ENCODE results near the gene GALNT10. TPM values are rescaled to one million over a fixed set of nuclear protein-coding genes. Genes with fewer than 3 reads are reported as not detected.
A peak's percentile ranks its signal among the peaks of the same experiment; 100 is the strongest.
"Not testable (repeated sequence)": the region's sequence is repeated elsewhere in the genome, so short reads cannot be mapped to it uniquely, and the experiment has no call there.

The GALNT10 gene
- total RNA-seq, 1 experiment from 2014 or later: 21.7 TPM

DNA sequence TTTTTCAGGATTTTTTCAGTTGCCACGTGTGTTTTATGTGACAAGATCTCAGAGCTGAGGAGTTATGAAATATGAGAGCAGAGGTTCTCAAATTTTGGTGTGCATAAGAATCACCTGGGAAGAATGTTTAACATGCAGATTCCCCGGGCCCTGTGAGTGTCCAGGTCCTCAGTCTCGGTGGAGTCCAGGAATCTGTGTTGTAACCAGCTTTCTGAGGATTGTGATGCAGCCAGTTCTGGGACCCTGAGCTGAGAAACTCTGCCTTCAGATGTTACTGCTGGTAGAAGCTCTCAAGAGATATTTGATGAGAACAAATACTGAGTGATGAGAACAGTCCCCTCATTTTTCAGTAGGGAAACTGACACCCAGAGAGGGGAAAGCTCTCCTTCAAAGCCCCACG, 152.4 kb downstream of the GALNT10 start:
- no peak for DNase-seq (ENCODE audit: extremely low read depth, low read depth)

DNA sequence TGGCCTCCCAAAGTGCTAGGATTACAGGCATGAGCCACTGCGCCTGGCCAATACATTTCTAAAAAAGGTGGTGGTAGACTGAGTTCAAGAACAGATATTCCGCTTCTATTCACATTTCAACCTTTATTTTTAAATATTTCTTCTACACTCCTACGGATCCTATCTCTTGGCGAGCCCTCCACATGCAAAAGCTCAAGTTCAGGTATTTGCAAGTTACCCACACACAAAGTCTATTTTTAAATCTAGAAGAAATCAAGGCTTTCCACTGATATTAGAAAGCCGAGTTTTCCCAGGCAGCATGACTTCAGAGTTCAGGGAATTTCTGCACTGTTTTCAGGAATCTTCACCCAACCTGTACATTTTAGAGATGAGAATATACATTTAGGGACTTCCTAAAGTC, 153.9 kb downstream of the GALNT10 start:
- DNase-seq (ENCODE audit: extremely low read depth, low read depth): no peak

DNA sequence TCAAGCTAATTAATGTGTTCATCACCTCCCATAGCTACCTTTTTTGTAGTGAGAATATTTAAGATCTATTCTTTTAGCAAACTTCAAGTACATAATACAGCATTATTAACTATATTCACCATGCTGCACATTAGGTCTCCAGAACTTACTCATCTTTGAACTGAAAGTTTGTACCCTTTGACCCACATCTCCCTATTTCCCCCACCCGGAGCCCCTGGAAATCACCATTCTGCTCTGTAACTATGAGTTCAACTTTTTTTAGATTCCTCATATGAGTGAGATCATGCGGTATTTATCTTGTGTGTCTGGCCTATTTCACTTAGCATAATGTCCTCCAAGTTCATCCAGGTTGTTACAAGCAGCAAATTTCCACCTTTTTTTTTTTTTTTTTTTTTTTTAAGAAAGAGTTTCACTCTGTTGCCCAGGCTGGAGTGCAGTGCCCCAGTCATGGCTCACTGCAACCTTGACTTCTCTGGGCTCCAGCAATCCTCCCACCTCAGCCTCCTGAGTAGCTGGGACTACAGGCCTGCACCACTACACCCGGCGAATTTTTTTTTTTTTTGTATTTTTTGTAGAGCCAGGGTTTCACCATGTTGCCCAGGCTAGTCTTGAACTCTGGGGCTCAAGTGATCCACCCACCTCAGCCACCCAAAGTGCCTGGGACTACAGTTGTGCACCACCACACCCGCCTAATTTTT, 154.9 kb downstream of the GALNT10 start:
- no peak for DNase-seq (ENCODE audit: extremely low read depth, low read depth)

DNA sequence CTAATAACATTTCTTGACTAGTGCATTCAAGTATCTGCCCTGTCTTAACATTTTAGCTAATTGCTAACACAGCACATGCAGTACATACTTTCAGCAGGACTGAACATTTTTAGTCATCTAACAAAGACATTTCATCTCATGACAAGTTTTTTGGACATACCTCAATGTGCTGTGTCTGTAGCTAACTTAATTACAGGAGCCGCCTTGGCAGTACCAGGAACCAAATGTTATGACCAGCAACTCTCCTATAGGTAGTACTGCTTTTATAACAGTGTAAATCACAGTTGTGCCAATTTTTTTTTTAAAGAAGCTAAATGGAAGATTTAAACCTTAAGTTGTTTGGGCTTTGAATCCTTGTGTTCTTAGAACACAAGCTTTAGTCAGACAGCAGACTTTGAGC, 155.9 kb downstream of the GALNT10 start:
- DNase-seq (ENCODE audit: extremely low read depth, low read depth): no peak

DNA sequence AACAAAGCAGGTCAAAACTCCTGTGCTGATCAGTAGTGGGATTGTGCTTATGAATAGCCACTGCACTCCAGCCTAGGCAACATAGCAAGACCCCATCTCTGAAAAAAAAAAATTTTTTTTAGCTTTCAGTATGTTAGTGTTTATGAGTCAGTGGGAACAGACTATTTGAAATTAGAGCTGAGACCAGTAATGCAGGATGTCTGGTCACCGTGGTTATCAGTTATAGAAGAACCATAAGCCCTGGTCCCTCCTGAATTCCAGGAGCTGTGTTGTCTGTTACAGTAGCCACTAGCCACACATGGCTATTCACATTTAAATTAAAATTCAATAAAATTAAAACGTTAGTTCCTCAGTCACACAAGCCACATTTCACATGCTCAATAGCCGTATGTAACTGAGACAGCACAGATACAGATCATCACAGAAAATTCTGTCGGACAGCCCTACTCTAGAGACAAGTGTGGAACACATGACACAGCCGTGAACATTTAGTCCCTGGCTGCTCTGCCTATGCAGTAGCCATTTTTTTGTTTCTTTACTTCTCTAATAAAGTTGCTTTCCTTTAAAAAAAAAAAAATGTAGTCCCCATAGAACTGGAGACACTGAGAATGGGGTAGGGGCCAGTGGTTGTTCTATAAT, 159.2 kb downstream of the GALNT10 start:
- DNase-seq (ENCODE audit: extremely low read depth, low read depth): no peak

DNA sequence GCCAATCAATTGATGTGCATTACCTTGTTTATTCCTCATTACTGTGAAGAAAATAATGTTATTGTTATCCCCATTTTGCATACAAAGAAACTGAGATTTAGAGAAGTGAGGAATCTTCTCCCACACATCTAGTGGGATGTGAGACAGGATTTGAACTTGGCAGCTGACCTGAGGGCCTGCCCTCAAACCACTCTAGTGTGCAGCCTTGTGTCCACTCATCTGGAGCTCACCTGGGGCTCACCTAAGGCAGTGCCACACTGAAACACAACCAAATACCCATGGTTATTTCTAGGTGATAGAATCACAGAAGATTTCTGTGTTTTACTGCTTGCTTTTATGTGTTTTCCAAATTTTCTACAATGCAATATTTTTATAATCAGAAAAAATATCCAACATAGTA, 160.6 kb downstream of the GALNT10 start:
- no peak for DNase-seq (ENCODE audit: extremely low read depth, low read depth)

DNA sequence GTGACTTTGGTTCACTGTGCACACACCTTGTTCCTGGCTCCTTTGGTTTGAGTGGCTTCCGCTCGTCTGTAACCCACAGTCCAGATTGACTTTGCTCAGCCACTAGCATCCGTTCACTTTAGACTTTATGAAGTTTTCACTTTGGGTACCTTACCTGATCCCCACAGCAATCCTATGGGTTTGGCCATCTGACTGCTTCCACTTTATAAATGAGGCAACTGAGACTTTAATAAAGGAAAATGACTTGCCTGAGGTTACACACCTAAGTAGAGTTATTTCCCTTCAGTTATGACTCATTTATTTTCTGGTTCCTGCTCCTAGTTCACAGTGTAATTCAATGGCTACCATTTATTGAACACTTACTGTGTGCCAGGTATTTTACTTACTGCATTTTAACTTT, 161.0 kb downstream of the GALNT10 start:
- DNase-seq (ENCODE audit: extremely low read depth, low read depth): no peak

DNA sequence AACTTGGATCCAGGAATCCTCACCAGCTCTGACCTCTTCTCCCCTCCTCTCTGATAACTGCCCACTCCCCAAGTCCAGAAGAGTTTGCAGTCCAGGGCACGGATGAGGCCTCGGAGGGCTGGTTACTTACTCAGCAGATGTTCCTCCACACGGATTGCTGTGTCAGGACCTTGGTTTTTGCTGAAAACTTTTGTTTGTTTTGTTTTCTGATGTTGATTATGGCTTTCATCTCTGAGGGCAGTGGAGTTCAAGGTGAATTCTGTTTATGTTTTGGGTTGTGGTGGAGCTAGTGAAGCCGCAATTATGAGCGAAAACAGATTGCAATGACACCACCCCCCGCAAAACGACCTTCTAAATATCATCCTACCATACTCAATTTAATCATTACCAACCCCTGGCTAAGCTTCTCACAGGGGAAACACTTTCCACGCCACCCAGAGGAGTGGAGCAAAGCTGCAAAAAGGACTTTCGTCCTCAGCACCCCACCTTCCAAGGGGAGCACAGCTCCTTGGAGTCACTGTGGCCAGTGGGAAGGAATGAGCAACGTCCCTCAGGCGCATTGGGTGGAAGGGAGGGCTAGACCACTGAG, 162.5 kb downstream of the GALNT10 start:
- DNase-seq (ENCODE audit: extremely low read depth, low read depth): no peak

DNA sequence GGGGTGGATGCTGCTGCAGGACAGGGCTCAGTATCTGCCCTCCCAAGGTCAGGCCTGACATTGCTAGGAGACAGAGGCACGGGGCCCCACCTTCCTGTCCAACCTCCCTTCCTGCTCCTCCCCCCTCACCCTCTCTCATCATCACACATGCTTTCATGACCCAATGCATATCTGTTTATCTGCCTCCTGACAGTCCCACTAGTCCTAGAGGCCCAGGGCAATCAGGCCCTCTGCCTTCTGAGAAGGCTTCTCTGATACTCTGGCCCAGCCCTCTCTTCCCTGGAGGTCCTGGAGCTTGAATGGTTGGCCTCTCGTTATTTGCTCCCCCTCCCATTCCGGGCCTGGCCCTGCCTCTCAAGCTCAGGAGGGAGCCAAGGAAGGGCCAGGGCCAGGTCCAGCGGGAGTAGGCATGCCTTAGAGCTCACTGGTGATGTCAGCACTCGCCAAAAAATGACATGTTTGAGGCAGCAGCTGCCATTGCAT, 164.6 kb downstream of the GALNT10 start:
- no peak for DNase-seq (ENCODE audit: extremely low read depth, low read depth)

DNA sequence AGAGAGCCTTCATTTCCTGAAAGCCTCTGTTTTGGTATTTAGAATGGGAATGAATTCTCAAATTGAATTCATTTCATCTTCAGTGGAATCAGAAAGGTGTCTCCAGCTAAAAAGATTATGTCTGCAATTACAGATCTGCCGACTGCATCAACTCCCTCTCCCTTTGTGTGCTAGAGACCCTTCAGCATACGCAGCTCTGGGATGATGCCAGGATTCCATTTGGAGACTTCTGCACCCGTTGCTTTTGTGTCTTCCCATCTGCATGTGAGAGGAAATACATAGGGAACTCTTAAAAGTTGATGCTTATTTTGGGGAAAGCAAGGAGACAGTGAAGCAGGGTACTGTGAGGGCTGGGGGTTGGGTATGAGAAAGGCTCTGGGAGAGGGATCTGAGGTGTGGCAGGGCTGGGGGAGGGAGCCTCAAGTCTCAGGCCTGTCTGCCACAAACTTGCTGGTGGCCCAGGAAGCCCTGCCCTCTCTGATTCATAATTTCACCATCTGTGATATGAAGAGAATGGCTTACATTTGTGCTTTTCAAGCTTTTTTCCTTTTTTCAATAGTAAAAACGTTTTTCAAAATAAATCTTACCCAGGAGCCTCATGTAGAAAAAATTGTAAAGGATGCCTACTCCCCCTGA, 165.6 kb downstream of the GALNT10 start:
- no peak for DNase-seq (ENCODE audit: extremely low read depth, low read depth)

DNA sequence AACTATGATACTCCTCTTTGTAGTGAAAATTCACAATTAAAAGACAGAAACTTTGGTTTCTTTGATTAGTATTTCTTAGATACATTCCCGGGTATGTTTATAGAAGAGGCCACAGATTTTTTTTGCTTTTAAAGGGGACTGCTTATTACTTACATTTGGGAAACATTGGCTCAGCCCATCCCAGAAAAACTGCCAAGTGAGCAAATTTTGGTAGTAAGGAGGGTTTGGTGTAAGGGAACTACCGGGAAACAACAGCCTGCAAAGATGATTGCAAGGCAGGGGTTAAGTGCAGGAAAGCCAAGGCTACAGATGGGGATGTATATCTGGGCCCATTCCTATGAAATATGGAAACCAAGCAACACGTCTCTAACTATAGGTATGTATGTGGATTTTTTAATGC, 166.4 kb downstream of the GALNT10 start:
- no peak for DNase-seq (ENCODE audit: extremely low read depth, low read depth)

DNA sequence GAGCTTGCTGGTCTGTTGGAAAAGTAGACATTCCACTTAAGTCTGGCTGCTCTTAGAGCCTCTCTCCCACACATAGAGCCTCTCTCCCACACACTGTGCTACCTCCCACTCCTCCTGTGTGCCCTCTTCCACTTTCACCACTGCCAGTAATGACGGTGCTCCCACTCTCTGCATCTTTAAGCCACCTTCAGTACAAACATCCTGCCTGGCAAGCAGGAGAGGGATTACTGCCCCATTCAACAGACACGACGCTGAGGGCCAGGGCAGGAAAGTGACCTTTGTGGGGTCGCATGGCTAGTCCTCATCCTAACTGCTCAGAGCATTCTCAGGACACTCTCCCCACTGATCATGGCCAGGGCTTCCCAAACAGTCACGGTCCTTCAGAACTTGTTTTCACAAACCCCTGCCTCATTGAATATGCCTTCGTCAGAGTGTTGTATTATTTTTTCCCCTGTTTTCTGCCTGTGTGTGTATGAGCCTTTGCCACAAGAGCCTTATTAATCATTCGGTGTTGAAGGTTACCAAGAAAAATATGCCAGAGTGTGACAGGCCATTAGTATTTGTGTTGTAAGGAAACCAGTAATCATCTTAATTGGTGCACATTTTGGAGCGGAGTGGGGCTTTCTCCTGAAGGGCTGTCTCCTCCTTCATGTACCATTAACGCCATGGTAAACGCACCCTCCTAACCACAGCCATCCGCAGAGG, 168.1 kb downstream of the GALNT10 start:
- no peak for DNase-seq (ENCODE audit: extremely low read depth, low read depth)

DNA sequence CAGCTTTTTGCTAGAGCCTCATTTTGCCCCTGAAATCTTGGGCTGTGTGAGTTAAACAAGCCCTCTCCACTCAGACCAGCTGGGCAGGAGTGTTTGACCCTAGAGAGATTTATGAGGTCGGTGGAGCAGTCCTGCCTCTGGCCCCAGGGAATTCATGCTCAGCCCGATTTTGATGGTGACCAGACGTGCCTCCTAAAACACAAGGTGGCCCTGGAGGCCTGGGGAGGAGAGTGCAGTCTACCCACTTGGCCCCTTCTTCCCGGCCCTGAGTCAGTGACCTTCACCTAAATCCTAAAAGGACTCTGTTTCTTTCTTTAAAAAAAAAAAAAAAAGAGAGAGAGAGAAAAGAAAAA, 168.7 kb downstream of the GALNT10 start:
- no peak for DNase-seq (ENCODE audit: extremely low read depth, low read depth)

DNA sequence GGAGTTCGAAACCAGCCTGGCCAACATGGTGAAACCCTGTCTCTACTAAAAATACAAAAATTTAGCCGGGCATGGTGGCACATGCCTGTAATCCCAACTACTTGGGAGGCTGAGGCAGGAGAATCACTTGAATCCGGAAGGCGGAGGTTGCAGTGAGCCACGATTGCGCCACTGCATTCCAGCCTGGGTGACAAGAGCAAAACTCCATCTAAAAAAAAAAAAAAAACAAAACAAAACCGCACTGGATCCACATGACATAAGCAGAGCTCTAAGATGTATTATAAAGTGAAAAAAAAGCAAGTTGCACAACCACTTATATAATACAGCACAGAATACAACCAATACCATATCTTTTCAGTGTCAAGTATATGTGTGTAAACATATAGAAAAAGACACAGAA, 169.7 kb downstream of the GALNT10 start:
- not testable (repeated sequence) for DNase-seq (ENCODE audit: extremely low read depth, low read depth)

DNA sequence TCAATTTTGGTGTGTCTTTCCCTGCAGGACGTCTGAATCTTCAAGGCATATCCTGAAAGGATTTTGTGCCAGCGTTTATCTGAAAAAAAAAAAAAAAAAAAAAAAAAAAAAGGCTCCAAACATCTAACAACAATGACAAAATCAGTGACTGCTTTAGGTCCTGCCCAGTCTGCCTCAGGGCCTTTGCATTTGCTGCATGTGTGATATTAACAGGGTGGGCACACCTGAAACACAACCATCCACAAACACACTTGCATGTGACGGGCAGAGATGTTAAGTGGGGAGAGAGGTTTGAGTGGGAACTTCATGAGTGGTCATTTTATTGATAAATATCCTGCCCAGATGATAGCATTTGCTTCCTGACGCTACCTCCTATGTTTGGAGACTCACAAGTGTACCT, 172.9 kb downstream of the GALNT10 start:
- DNase-seq (ENCODE audit: extremely low read depth, low read depth): no peak

DNA sequence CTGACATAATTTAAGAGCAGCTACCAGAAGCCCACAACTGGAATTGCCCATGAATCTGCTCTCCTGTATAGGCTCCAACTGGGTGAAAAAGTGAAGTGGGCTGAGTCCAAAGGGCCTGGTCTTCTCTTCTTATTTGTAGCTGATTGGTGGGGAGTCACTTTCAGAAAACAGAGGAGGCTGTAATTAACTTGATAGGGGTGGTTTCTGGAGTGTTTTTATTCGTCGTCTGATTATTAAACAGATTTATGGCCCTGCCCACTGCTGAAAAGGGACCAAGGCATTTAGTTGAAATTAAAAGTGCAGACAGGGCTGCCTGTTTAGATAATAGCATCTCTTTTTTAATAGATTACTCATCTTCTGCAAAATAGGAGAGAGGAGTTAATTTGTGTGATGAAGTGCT, 174.2 kb downstream of the GALNT10 start:
- no peak for DNase-seq (ENCODE audit: extremely low read depth, low read depth)

DNA sequence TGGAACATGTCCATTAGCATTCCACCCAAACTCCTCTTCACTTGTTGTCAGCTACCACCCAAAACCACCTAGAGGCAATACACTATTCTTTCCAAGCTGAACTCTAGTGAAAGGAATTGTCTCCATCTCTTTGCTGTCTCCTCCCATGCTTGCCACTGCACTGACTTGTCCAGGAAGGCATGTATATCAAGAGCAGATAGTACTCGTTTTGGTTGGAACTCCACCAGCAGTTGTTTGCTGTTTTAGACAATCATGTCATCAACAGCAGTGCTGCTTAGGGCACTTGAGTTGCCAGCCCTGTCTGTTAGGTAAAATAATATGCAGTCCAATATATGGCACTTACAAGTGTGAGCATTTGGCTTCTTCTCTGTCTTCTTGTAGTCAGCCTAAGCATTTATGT, 175.3 kb downstream of the GALNT10 start:
- DNase-seq (ENCODE audit: extremely low read depth, low read depth): no peak

DNA sequence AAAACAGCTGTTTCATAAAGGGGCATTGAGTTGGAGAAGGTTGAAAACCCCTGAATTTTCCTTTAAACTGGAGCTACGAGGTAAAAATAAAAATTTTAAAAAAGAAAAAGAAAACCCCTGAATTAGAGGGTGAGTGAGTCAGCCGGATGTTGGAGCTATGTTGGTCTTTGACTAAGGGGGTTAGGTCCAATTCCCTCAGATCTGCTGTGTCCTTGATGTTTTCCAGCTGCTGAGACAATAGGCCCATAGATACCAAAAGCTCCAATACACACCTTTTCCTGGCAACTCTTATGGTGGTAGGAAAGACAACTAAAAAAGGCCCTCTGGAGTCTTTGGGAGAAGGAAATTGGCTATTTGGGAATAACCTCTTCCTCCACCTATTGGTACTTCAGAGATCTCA, 175.8 kb downstream of the GALNT10 start:
- no peak for DNase-seq (ENCODE audit: extremely low read depth, low read depth)

DNA sequence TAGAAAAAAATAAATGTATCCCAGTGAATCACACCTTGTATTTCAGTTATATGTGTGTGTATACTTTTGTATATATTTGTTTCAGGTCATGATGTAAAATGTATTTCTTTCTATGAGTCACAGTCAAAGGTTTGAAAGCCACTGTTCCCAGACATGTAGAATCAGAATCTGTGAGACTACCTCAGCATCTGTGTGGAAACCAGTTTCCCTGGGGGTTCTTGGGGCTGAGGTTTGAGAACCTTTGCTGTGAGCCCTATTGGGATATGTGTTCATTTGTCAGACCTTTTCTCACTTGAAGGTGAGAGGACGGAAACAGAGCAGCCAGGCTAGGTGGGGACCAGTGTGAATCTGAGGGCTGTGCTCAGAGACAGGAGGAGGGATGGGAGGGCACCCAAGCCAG, 176.6 kb downstream of the GALNT10 start:
- no peak for DNase-seq (ENCODE audit: extremely low read depth, low read depth)

DNA sequence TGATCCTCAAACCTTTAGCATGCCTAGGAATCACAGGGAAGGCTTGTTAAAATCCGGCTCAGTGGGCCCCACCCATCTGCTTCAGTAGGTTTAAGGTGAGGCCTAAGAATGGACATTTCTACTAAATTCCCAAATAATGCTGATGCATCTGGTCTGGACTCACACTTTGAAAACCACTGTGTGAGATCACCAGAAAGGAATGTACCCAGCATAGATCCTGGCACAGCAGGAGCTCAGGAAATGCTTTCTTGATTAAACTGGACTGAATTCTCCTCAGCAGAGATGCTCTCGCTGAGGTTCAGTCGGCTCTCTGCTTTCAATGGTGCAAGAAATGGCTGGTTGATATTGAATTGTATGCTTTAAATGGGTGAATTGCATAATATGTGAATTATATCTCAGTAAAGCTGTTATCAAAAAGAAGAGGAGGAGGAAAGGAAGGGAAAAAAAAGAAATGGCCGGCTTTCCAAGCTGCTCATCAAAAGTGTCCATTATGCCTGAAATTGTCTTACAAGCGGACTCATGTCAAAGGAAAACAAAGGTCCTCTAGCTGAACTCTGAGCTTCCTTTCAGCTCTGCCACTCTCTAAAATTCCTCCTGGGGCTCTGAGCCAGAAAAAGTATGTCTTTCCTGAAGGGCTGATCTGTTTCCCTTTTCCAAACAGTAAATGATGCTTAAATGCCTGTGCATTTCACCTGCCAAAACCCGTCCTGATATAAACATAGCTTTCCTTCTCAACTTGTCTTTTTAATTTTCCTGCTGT, 177.7 kb downstream of the GALNT10 start:
- peak; percentile 74 for DNase-seq (ENCODE audit: extremely low read depth, low read depth)

All from NCI-H460 (cell line).